A549 (cell line): Measurements from ENCODE around the gene MGLL. TPM values are rescaled to one million over a fixed set of nuclear protein-coding genes. Genes with fewer than 3 reads are reported as not detected.

Experiments used
- ATAC-seq, 2 experiments: fragments of 200-7000 bp in 1 of 2; fragments of >200 bp in 1 of 2; cut with Nextera tagmentation in 1 of 2; cut with Tn5 transposase in 1 of 2; 3 replicates each; pipeline versions ENCODE4 v1.8.0 to v1.9.1; 2018 to 2020; ENCODE audit warnings: mild to moderate bottlenecking in 1 of 2, moderate library complexity in 1 of 2
- CTCF ChIA-PET: fragments of 300-600 bp; sonication (Branson Sonifier 250); formaldehyde crosslinking; extraction: SDS; loops from one replicate; lab custom pipeline; 2021; ENCODE audit warnings: antibody characterized with exemption, inconsistent platforms; lab: Yijun Ruan, JAX
- POLR2A ChIA-PET: fragments of 350-600 bp; formaldehyde crosslinking; extraction: SDS; loops from one replicate; lab custom pipeline; 2021; ENCODE audit warnings: antibody characterized with exemption, inconsistent platforms; lab: Yijun Ruan, JAX
- DNase-seq, 2 experiments: peaks; one replicate each; pipeline versions ENCODE4 v3.0.0 to v3.0.0-alpha.2; 2011 to 2016; ENCODE audit warnings: low read depth in 1 of 2, low spot score in 1 of 2
- FAIRE-seq: peaks from 2 replicates; lab custom pipeline; 2011; peaks lifted over from hg19 to GRCh38; lab: Jason Lieb, UNC
- H3K27ac ChIP-seq, 2 experiments: fragments of >200 bp; sonication (Bioruptor Twin); formaldehyde crosslinking; 3 replicates each; pipeline ENCODE4 v1.5.1; 2016 to 2017
- H3K4me1 ChIP-seq: fragments of >200 bp; sonication (Bioruptor Twin); formaldehyde crosslinking; 3 replicates; pipeline ENCODE4 v1.6.1; 2016
- H3K4me2 ChIP-seq: fragments of >200 bp; sonication (Bioruptor Twin); formaldehyde crosslinking; 3 replicates; pipeline ENCODE4 v1.6.1; 2016
- H3K4me3 ChIP-seq: fragments of >200 bp; sonication (Bioruptor Twin); formaldehyde crosslinking; 3 replicates; pipeline ENCODE4 v1.5.1; 2016
- H3K9me3 ChIP-seq: fragments of >200 bp; sonication (Bioruptor Twin); formaldehyde crosslinking; 3 replicates; pipeline ENCODE4 v1.6.1; 2016
- CBX2 ChIP-seq: fragments of 200-600 bp; sonication (generic); IDR thresholded peaks from 2 replicates; pipeline ENCODE4 v1.6.1; 2016; ENCODE audit warnings: low read depth, mild to moderate bottlenecking, borderline replicate concordance
- CEBPB ChIP-seq, 2 experiments: fragments of >200 bp in 1 of 2; sonication (Bioruptor Twin) in 1 of 2; formaldehyde crosslinking in 1 of 2; IDR thresholded peaks; 2 replicates each; pipeline ENCODE4 v1.6.1; 2012 to 2016
- EP300 ChIP-seq, 2 experiments: fragments of >200 bp; sonication (Bioruptor Twin); formaldehyde crosslinking; IDR thresholded peaks; 2 replicates in 1 of 2; 3 replicates in 1 of 2; pipeline ENCODE4 v1.6.1; 2016 to 2017
- FOSB ChIP-seq: fragments of 250-450 bp; sonication (Bioruptor Pico); IDR thresholded peaks from 2 replicates; pipeline ENCODE4 v1.5.0; 2020; ENCODE audit warnings: mild to moderate bottlenecking, moderate library complexity
- FOSL2 ChIP-seq, 2 experiments: fragments of 450-650 bp in 1 of 2; fragments of >200 bp in 1 of 2; sonication (Bioruptor Twin) in 1 of 2; formaldehyde crosslinking; IDR thresholded peaks; 2 replicates each; pipeline versions ENCODE4 v1.5.0 to v1.6.1; 2016 to 2020; ENCODE audit warnings: mild to moderate bottlenecking in 1 of 2, moderate library complexity in 1 of 2
- GATA3 ChIP-seq: IDR thresholded peaks from 2 replicates; pipeline ENCODE4 v1.6.1; 2012; ENCODE audit warnings: borderline replicate concordance
- HES2 ChIP-seq: fragments of >200 bp; sonication (Bioruptor Twin); formaldehyde crosslinking; IDR thresholded peaks from 2 replicates; pipeline ENCODE4 v1.6.1; 2016
- HMGXB4 ChIP-seq: fragments of 250-450 bp; sonication (Bioruptor Pico); IDR thresholded peaks from 2 replicates; pipeline ENCODE4 v1.5.0; 2021; ENCODE audit warnings: mild to moderate bottlenecking, moderate library complexity, borderline replicate concordance
- HOXA7 ChIP-seq: fragments of 250-450 bp; sonication (Bioruptor Pico); IDR thresholded peaks from 2 replicates; pipeline ENCODE4 v1.5.0; 2020; ENCODE audit warnings: mild to moderate bottlenecking, moderate library complexity
- HOXB5 ChIP-seq: fragments of 250-450 bp; sonication (Bioruptor Pico); IDR thresholded peaks from 2 replicates; pipeline ENCODE4 v1.5.0; 2020; ENCODE audit warnings: mild to moderate bottlenecking, moderate library complexity
- JUNB ChIP-seq: fragments of >200 bp; sonication (Bioruptor Twin); formaldehyde crosslinking; IDR thresholded peaks from 2 replicates; pipeline ENCODE4 v1.6.1; 2016
- MAFK ChIP-seq: fragments of 450-650 bp; IDR thresholded peaks from 2 replicates; pipeline ENCODE4 v1.6.1; 2014; ENCODE audit not compliant: partially characterized antibody
- MAZ ChIP-seq: fragments of 150-350 bp; IDR thresholded peaks from 2 replicates; pipeline ENCODE4 v1.6.1; 2014; ENCODE audit warnings: antibody characterized with exemption, low read depth, low read length, borderline replicate concordance
- NPAS2 ChIP-seq: fragments of 250-450 bp; sonication (Bioruptor Pico); IDR thresholded peaks from 2 replicates; pipeline ENCODE4 v1.8.0; 2022; ENCODE audit warnings: mild to moderate bottlenecking, moderate library complexity, borderline replicate concordance
- PBX3 ChIP-seq: IDR thresholded peaks from 2 replicates; pipeline ENCODE4 v1.6.1; 2012
- POLR2AphosphoS2 ChIP-seq: conservative IDR thresholded peaks from 2 replicates; pipeline ENCODE4 v1.6.1; 2012; ENCODE audit warnings: low read length, improper control_type of control experiment, inconsistent platforms
- RAD21 ChIP-seq, 2 experiments: fragments of >200 bp in 1 of 2; sonication (Bioruptor Twin) in 1 of 2; formaldehyde crosslinking in 1 of 2; IDR thresholded peaks in 1 of 2; conservative IDR thresholded peaks in 1 of 2; 2 replicates in 1 of 2; 3 replicates in 1 of 2; pipeline ENCODE4 v1.6.1; 2012 to 2018; ENCODE audit warnings: inconsistent platforms in 1 of 2
- RFX5 ChIP-seq: fragments of 450-650 bp; IDR thresholded peaks from 2 replicates; pipeline ENCODE4 v1.7.1; 2014; ENCODE audit warnings: antibody characterized with exemption, mild to moderate bottlenecking, moderate library complexity
- SMC3 ChIP-seq: fragments of >200 bp; sonication (Bioruptor Twin); formaldehyde crosslinking; IDR thresholded peaks from 3 replicates; pipeline ENCODE4 v1.6.1; 2018; ENCODE audit warnings: inconsistent platforms
- SREBF2 ChIP-seq: fragments of 450-650 bp; IDR thresholded peaks from 2 replicates; pipeline ENCODE4 v1.6.1; 2014; ENCODE audit warnings: mild to moderate bottlenecking, moderate library complexity
- TFCP2L1 ChIP-seq: fragments of 250-450 bp; sonication (Bioruptor Pico); IDR thresholded peaks from 2 replicates; pipeline ENCODE4 v1.5.0; 2021; ENCODE audit warnings: mild to moderate bottlenecking
- USF2 ChIP-seq: fragments of 450-650 bp; IDR thresholded peaks from 2 replicates; pipeline ENCODE4 v1.6.1; 2014; ENCODE audit warnings: antibody characterized with exemption
- ZNF302 ChIP-seq: fragments of 250-450 bp; sonication (Bioruptor Pico); IDR thresholded peaks from 2 replicates; pipeline ENCODE4 v1.9.0; 2021; ENCODE audit warnings: inconsistent platforms, mild to moderate bottlenecking, moderate library complexity
- WGBS: methylation state at CpG from one replicate; pipeline ENCODE4 v1.1.6; 2017; ENCODE audit errors: missing lambda C conversion rate; 5-methylcytosine and 5-hydroxymethylcytosine counted together
- polyA plus RNA-seq, 4 experiments: library from polyadenylated mRNA; depleted of rRNA in 3 of 4; stranded (reverse); fragments of >200 nt; fragmentation: RNase III in 1 of 4; extraction: RNeasy Plus Mini Kit Qiagen cat#74134 plus additional on column Dnase treatment in 1 of 4; gene quantifications; 2 replicates in 3 of 4; 3 replicates in 1 of 4; pipeline ENCODE4 v1.2.3, GENCODE V29; 2011 to 2017
- TF ChIP-seq, protein P1 (sequence below): fragments of >200 bp; sonication (Bioruptor Twin); formaldehyde crosslinking; IDR thresholded peaks from 3 replicates; pipeline ENCODE4 v1.6.1; 2016
- TF ChIP-seq, protein P2 (sequence below): IDR thresholded peaks from 2 replicates; pipeline ENCODE4 v1.6.1; 2012; ENCODE audit warnings: low read depth, borderline replicate concordance
- TF ChIP-seq, protein P3 (sequence below): IDR thresholded peaks from 2 replicates; pipeline ENCODE4 v1.6.1; 2012

MGLL gene
- polyA plus RNA-seq, 2 of the 4 experiments (the other 2 are of a cell fraction) = 38.5 to 41.5 TPM

GRCh38 chr3:127769284-127770081, 52.8 kb downstream of the MGLL start (continued):
- TF ChIP-seq, protein P1, sequence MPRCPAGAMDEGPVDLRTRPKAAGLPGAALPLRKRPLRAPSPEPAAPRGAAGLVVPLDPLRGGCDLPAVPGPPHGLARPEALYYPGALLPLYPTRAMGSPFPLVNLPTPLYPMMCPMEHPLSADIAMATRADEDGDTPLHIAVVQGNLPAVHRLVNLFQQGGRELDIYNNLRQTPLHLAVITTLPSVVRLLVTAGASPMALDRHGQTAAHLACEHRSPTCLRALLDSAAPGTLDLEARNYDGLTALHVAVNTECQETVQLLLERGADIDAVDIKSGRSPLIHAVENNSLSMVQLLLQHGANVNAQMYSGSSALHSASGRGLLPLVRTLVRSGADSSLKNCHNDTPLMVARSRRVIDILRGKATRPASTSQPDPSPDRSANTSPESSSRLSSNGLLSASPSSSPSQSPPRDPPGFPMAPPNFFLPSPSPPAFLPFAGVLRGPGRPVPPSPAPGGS = no peak
- TF ChIP-seq, protein P2, sequence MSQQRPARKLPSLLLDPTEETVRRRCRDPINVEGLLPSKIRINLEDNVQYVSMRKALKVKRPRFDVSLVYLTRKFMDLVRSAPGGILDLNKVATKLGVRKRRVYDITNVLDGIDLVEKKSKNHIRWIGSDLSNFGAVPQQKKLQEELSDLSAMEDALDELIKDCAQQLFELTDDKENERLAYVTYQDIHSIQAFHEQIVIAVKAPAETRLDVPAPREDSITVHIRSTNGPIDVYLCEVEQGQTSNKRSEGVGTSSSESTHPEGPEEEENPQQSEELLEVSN = no peak
- no peak for TF ChIP-seq RFX5

GRCh38 chr3:127768346-127769008, 53.8 kb downstream of the MGLL start:
- H3K4me1 ChIP-seq = peaks cover 56% of the 10 kb centered on the region
- ATAC-seq (peak; percentile 80 to 84), FAIRE-seq (no peak)
- H3K4me3 ChIP-seq = no peak overlapping the region
- 25% methylated on average over 4 of the region's 4 CpGs for WGBS
- H3K4me2 ChIP-seq = peak overlapping the region; percentile 48; the same call in 2 of the 3 replicates
- H3K27ac ChIP-seq = peak overlapping the region; percentile 77 to 89
- no peaks in the 10 kb centered on the region for H3K9me3 ChIP-seq
- TF ChIP-seq SMC3 = peak; percentile 10; the same call in 1 of the 3 replicates
- TF ChIP-seq RAD21 (conservative IDR thresholded peaks at IDR 0.05 in 1 of 2, IDR thresholded peaks at IDR 0.05 in 1 of 2) = no peak
- no peak for TF ChIP-seq FOSL2 (IDR thresholded peaks at IDR 0.05)
- TF ChIP-seq FOSL2 (CRISPR knock-in tag; IDR thresholded peaks at IDR 0.05) = peak; percentile 65
- no peak for TF ChIP-seq NPAS2 (CRISPR knock-in tag)
- no peak for TF ChIP-seq TFCP2L1 (CRISPR knock-in tag)
- TF ChIP-seq RFX5 = no peak
- TF ChIP-seq EP300 (IDR thresholded peaks at IDR 0.05) = peak in 1 of 2 experiments; percentile 29; a peak in 1 of 5 replicates
- TF ChIP-seq ZNF302 = no peak
- peak; percentile 16 to 69; a peak in 2 of 4 replicates for TF ChIP-seq CEBPB (IDR thresholded peaks at IDR 0.05)
- TF ChIP-seq, protein P3, sequence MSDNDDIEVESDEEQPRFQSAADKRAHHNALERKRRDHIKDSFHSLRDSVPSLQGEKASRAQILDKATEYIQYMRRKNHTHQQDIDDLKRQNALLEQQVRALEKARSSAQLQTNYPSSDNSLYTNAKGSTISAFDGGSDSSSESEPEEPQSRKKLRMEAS = peak; percentile 24; the same call in 1 of the 2 replicates
- peak; percentile 62 for TF ChIP-seq JUNB
- TF ChIP-seq, all 56 proteins: peak for 6
- peak; percentile 57 to 58 for DNase-seq
- ChIA-PET POLR2A (no interaction called here), CTCF (interaction anchor here (1.0 to 1.9 kb wide), 3 partner anchors 22 to 63 kb away, joined by 4 to 5 read pairs (median 4); partner anchors contain the start of gene MGLL)

GRCh38 chr3:127767126-127767525, 55.2 kb downstream of the MGLL start:
- Histone ChIP-seq H3K27ac (peak overlapping the region; percentile 77 to 89), H3K4me1 (peaks cover 56% of the 10 kb centered on the region), H3K9me3 (no peaks in the 10 kb centered on the region), H3K4me2 (peak overlapping the region; percentile 31), H3K4me3 (no peak overlapping the region)
- DNase-seq (peak in 1 of 2 experiments; percentile 56), FAIRE-seq (no peak), ATAC-seq (no peak)
- ChIA-PET POLR2A (no interaction called here), CTCF (no interaction called here)
- WGBS = 7% methylated on average over 1 of the region's 1 CpG
- no peak for TF ChIP-seq SMC3
- TF ChIP-seq PBX3 = no peak
- TF ChIP-seq CEBPB (IDR thresholded peaks at IDR 0.05) = peak; percentile 60 to 76
- TF ChIP-seq SREBF2 = no peak
- no peak for TF ChIP-seq HOXA7 (CRISPR knock-in tag)
- no peak for TF ChIP-seq HMGXB4 (CRISPR knock-in tag)
- no peak for TF ChIP-seq USF2
- no peak for TF ChIP-seq HOXB5 (CRISPR knock-in tag)
- TF ChIP-seq RAD21 (conservative IDR thresholded peaks at IDR 0.05 in 1 of 2, IDR thresholded peaks at IDR 0.05 in 1 of 2) = no peak
- no peak for TF ChIP-seq MAZ
- peak; percentile 17 to 52; a peak in 2 of 5 replicates for TF ChIP-seq EP300 (IDR thresholded peaks at IDR 0.05)
- TF ChIP-seq GATA3 = peak; percentile 41; the same call in 1 of the 2 replicates
- TF ChIP-seq, protein P3 = peak; percentile 66
- no peak for TF ChIP-seq MAFK
- TF ChIP-seq POLR2AphosphoS2 = no peak
- no peak for TF ChIP-seq CBX2
- no peak for TF ChIP-seq FOSB (CRISPR knock-in tag)
- TF ChIP-seq HES2 = peak; percentile 48; the same call in 1 of the 2 replicates
